Nephron (organoid): ENCODE data around the gene NPC1.

ENCODE experiments used
- H3K27ac Mint-ChIP-seq, 3 experiments: 2 replicates each; pipeline ENCODE4 v1.8.0; 2020; ENCODE audit warnings: mixed read lengths in 3 of 3, mild to moderate bottlenecking in 2 of 3, moderate library complexity in 1 of 3
- H3K27me3 Mint-ChIP-seq: 2 replicates; pipeline ENCODE4 v1.8.0; 2021; ENCODE audit warnings: low read depth, mild to moderate bottlenecking, moderate library complexity, mixed read lengths
- H3K36me3 Mint-ChIP-seq: 2 replicates; pipeline ENCODE4 v1.8.0; 2020; ENCODE audit warnings: low read depth, mixed read lengths
- H3K4me1 Mint-ChIP-seq: 2 replicates; pipeline ENCODE4 v1.8.0; 2020; ENCODE audit warnings: mixed read lengths
- H3K4me3 Mint-ChIP-seq, 3 experiments: 2 replicates each; pipeline ENCODE4 v1.8.0; 2020; ENCODE audit warnings: mild to moderate bottlenecking in 3 of 3, mixed read lengths in 3 of 3, moderate library complexity in 2 of 3
- H3K9me3 Mint-ChIP-seq: 2 replicates; pipeline ENCODE4 v1.8.0; 2020; ENCODE audit warnings: mixed read lengths
- TF ChIP-seq, protein P1 (sequence below), 3 experiments: fragments of 200-600 bp; sonication (generic); IDR thresholded peaks; one replicate each; pipeline ENCODE4 v1.5.0; 2021; ENCODE audit warnings: antibody characterized with exemption in 3 of 3; ENCODE audit not compliant: unreplicated experiment in 3 of 3

Gene NPC1

GRCh38 chr18:23574611-23575308 is 11.5 kb downstream of the NPC1 start:
- Mint-ChIP-seq H3K4me3 (no peak overlapping the region), H3K36me3 (peaks cover 20% of the 10 kb centered on the region), H3K9me3 (no peaks in the 10 kb centered on the region), H3K4me1 (peaks cover 33% of the 10 kb centered on the region), H3K27ac (peak overlapping the region in 2 of 3 experiments; percentile 52 to 75), H3K27me3 (no peaks in the 10 kb centered on the region)
- TF ChIP-seq, protein P1, sequence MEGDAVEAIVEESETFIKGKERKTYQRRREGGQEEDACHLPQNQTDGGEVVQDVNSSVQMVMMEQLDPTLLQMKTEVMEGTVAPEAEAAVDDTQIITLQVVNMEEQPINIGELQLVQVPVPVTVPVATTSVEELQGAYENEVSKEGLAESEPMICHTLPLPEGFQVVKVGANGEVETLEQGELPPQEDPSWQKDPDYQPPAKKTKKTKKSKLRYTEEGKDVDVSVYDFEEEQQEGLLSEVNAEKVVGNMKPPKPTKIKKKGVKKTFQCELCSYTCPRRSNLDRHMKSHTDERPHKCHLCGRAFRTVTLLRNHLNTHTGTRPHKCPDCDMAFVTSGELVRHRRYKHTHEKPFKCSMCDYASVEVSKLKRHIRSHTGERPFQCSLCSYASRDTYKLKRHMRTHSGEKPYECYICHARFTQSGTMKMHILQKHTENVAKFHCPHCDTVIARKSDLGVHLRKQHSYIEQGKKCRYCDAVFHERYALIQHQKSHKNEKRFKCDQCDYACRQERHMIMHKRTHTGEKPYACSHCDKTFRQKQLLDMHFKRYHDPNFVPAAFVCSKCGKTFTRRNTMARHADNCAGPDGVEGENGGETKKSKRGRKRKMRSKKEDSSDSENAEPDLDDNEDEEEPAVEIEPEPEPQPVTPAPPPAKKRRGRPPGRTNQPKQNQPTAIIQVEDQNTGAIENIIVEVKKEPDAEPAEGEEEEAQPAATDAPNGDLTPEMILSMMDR (IDR thresholded peaks at IDR 0.05; ENCODE audit: unreplicated experiment in 3 of 3) = no peak

- H3K4me3 Mint-ChIP-seq = no peak overlapping the region
- H3K27me3 Mint-ChIP-seq = no peaks in the 10 kb centered on the region
- H3K9me3 Mint-ChIP-seq = no peaks in the 10 kb centered on the region
- TF ChIP-seq, protein P1 (IDR thresholded peaks at IDR 0.05; ENCODE audit: unreplicated experiment in 3 of 3) = no peak
- H3K36me3 Mint-ChIP-seq = peaks cover 24% of the 10 kb centered on the region
- H3K27ac Mint-ChIP-seq = peak overlapping the region in 1 of 3 experiments; percentile 58
- peaks cover 26% of the 10 kb centered on the region for H3K4me1 Mint-ChIP-seq
Measured at GRCh38 chr18:23573626-23574431, 12.5 kb downstream of the NPC1 start.

DNA sequence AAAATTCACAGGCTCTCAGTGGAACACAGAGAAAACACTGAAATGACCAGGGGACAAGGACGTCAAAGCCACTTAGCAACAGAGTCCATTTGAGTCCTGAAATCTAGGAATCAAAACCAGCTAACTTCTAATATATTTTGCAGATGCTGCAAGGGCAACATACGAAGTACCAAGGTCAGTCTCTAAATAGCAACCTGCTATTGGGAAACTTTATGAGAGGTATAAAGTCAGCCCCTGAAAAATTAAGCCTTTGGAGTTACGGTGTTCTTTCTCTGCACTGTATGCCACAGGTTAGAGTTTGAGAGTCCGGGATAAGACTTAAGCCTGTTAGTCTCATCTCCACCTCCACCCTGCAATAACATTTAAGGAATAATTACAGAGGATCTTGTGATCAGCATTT is 13.3 kb downstream of the NPC1 start:
- TF ChIP-seq, protein P1 (IDR thresholded peaks at IDR 0.05; ENCODE audit: unreplicated experiment in 3 of 3) = no peak
- peaks cover 20% of the 10 kb centered on the region for H3K4me1 Mint-ChIP-seq
- no peak overlapping the region for H3K4me3 Mint-ChIP-seq
- peaks cover 25% of the 10 kb centered on the region for H3K36me3 Mint-ChIP-seq
- no peaks in the 10 kb centered on the region for H3K9me3 Mint-ChIP-seq
- H3K27ac Mint-ChIP-seq = no peak overlapping the region
- no peaks in the 10 kb centered on the region for H3K27me3 Mint-ChIP-seq

GRCh38 chr18:23572570-23572969 is 13.7 kb downstream of the NPC1 start:
- Mint-ChIP-seq H3K9me3 (no peaks in the 10 kb centered on the region), H3K4me3 (no peak overlapping the region), H3K27me3 (no peaks in the 10 kb centered on the region), H3K36me3 (peaks cover 28% of the 10 kb centered on the region), H3K27ac (no peak overlapping the region), H3K4me1 (peaks cover 20% of the 10 kb centered on the region)
- TF ChIP-seq, protein P1 (IDR thresholded peaks at IDR 0.05; ENCODE audit: unreplicated experiment in 3 of 3) = no peak

GRCh38 chr18:23572012-23572411 is 14.3 kb downstream of the NPC1 start:
- no peak overlapping the region for H3K27ac Mint-ChIP-seq
- no peak overlapping the region for H3K4me3 Mint-ChIP-seq
- no peaks in the 10 kb centered on the region for H3K27me3 Mint-ChIP-seq
- TF ChIP-seq, protein P1 (IDR thresholded peaks at IDR 0.05; ENCODE audit: unreplicated experiment in 3 of 3) = no peak
- H3K9me3 Mint-ChIP-seq = no peaks in the 10 kb centered on the region
- H3K36me3 Mint-ChIP-seq = peaks cover 33% of the 10 kb centered on the region
- H3K4me1 Mint-ChIP-seq = peaks cover 20% of the 10 kb centered on the region
